GM23338 (cell line): ENCODE data around the gene ALKBH8. TPM values are rescaled to one million over a fixed set of nuclear protein-coding genes. Genes with fewer than 3 reads are reported as not detected.

Experiments used
- ATAC-seq: fragments of 200-7000 bp; cut with Tn5 transposase; 3 replicates; pipeline ENCODE4 v1.9.1; 2020
- DNase-seq: peaks from one replicate; pipeline ENCODE4 v3.0.0-alpha.2; 2015; ENCODE audit warnings: low spot score
- H2AFZ ChIP-seq: fragments of 200-600 bp; sonication (generic); 2 replicates; pipeline ENCODE4 v1.8.0; 2016; ENCODE audit warnings: antibody characterized with exemption, mild to moderate bottlenecking, moderate library complexity
- H3F3A ChIP-seq: fragments of 200-600 bp; sonication (generic); replicated peaks from 2 replicates; pipeline ENCODE4 v1.8.0; 2017; ENCODE audit warnings: antibody characterized with exemption, mixed run types, low read depth
- H3K27ac ChIP-seq: fragments of 200-600 bp; sonication (generic); 2 replicates; pipeline ENCODE4 v1.6.1; 2016; ENCODE audit warnings: low read depth
- H3K27me3 ChIP-seq: fragments of 200-600 bp; sonication (generic); 2 replicates; pipeline ENCODE4 v1.8.0; 2016; ENCODE audit warnings: mild to moderate bottlenecking, mixed run types, moderate library complexity; ENCODE audit not compliant: insufficient read depth
- H3K36me3 ChIP-seq: fragments of 200-600 bp; sonication (generic); 2 replicates; pipeline ENCODE4 v1.8.0; 2016; ENCODE audit warnings: mild to moderate bottlenecking; ENCODE audit not compliant: insufficient read depth
- H3K4me1 ChIP-seq: fragments of 200-600 bp; sonication (generic); 2 replicates; pipeline ENCODE4 v1.8.0; 2016; ENCODE audit warnings: mild to moderate bottlenecking, moderate library complexity; ENCODE audit not compliant: insufficient read depth
- H3K4me2 ChIP-seq: fragments of 200-600 bp; sonication (generic); 2 replicates; pipeline ENCODE4 v1.7.1; 2017; ENCODE audit warnings: mixed run types
- H3K4me3 ChIP-seq: fragments of 200-600 bp; sonication (generic); 2 replicates; pipeline ENCODE4 v1.6.1; 2016; ENCODE audit warnings: mixed run types
- H3K79me2 ChIP-seq: fragments of 200-600 bp; sonication (generic); replicated peaks from 2 replicates; pipeline ENCODE4 v1.8.0; 2017; ENCODE audit warnings: mild to moderate bottlenecking; ENCODE audit not compliant: insufficient read depth
- H3K9me2 ChIP-seq: fragments of 200-600 bp; sonication (generic); 2 replicates; pipeline ENCODE4 v1.8.0; 2017; ENCODE audit not compliant: insufficient read depth
- H4K20me1 ChIP-seq: fragments of 200-600 bp; sonication (generic); replicated peaks from 2 replicates; pipeline ENCODE4 v1.8.0; 2017; ENCODE audit warnings: mild to moderate bottlenecking; ENCODE audit not compliant: insufficient read depth
- H3K27ac Mint-ChIP-seq: 2 replicates; pipeline ENCODE4 v1.8.0; 2020; ENCODE audit warnings: inconsistent platforms, mild to moderate bottlenecking, moderate library complexity, mixed read lengths
- H3K27me3 Mint-ChIP-seq: 3 replicates; pipeline ENCODE4 v1.8.0; 2022; ENCODE audit warnings: low read depth, mild to moderate bottlenecking, moderate library complexity, mixed read lengths, inconsistent platforms; ENCODE audit not compliant: insufficient read depth, poor library complexity
- H3K36me3 Mint-ChIP-seq: 3 replicates; pipeline ENCODE4 v1.8.0; 2021; ENCODE audit warnings: low read depth, mild to moderate bottlenecking, inconsistent platforms, moderate library complexity, mixed read lengths
- H3K4me1 Mint-ChIP-seq: 3 replicates; pipeline ENCODE4 v1.8.0; 2020; ENCODE audit warnings: mild to moderate bottlenecking, inconsistent platforms, mixed read lengths
- H3K4me3 Mint-ChIP-seq: 3 replicates; pipeline ENCODE4 v1.8.0; 2021; ENCODE audit warnings: moderate library complexity, mild to moderate bottlenecking, inconsistent platforms, mixed read lengths
- H3K9me3 Mint-ChIP-seq: 3 replicates; pipeline ENCODE4 v1.8.0; 2020; ENCODE audit warnings: moderate library complexity, mild to moderate bottlenecking, inconsistent platforms, mixed read lengths
- CREB1 ChIP-seq: fragments of 250-450 bp; sonication (Bioruptor Pico); IDR thresholded peaks from 2 replicates; pipeline ENCODE4 v1.5.0; 2020; ENCODE audit warnings: low read depth, mild to moderate bottlenecking, moderate library complexity
- CTCF ChIP-seq, 2 experiments: fragments of 200-600 bp in 1 of 2; sonication (generic) in 1 of 2; conservative IDR thresholded peaks; 2 replicates each; pipeline versions ENCODE4 v1.5.1 to v1.6.1; 2016 to 2017; ENCODE audit warnings: antibody characterized with exemption in 2 of 2, low read depth in 2 of 2, mild to moderate bottlenecking in 2 of 2, moderate library complexity in 1 of 2
- EZH2phosphoT487 ChIP-seq: fragments of 200-600 bp; sonication (generic); IDR thresholded peaks from one replicate; pipeline ENCODE4 v1.8.1; 2018; ENCODE audit warnings: antibody characterized with exemption; ENCODE audit not compliant: unreplicated experiment
- NANOG ChIP-seq: IDR thresholded peaks from 2 replicates; pipeline ENCODE4 v1.6.1; 2016; ENCODE audit warnings: antibody characterized with exemption, borderline replicate concordance
- ZNF114 ChIP-seq: fragments of 250-450 bp; sonication (Bioruptor Pico); IDR thresholded peaks from 2 replicates; pipeline ENCODE4 v1.5.0; 2020; ENCODE audit warnings: mild to moderate bottlenecking, moderate library complexity
- ZNF462 ChIP-seq: fragments of 250-450 bp; sonication (Bioruptor Pico); IDR thresholded peaks from 2 replicates; pipeline ENCODE4 v1.5.0; 2020; ENCODE audit warnings: mild to moderate bottlenecking, moderate library complexity
- polyA plus RNA-seq: library from polyadenylated mRNA; unstranded; fragments of >200 nt; fragmentation: Nextera tagmentation; extraction: Ambion mirVana; gene quantifications from 2 replicates; pipeline ENCODE4 v1.2.1, GENCODE V29; 2016
- total RNA-seq: library from RNA; depleted of rRNA; stranded (reverse); fragments of >200 nt; shearing (Covaris generic); gene quantifications from 2 replicates; pipeline ENCODE4 v1.2.3, GENCODE V29; 2014

The ALKBH8 gene
- total and polyA plus RNA-seq, 2 experiments from 2014 or later: 8.9 to 14.2 TPM

- Mint-ChIP-seq H3K4me1 (no peaks in the 10 kb centered on the region), H3K27ac (no peak overlapping the region), H3K27me3 (no peaks in the 10 kb centered on the region), H3K36me3 (peaks cover 19% of the 10 kb centered on the region; the same call in 2 of the 3 replicates), H3K9me3 (no peaks in the 10 kb centered on the region), H3K4me3 (no peak overlapping the region)
- no peak overlapping the region for H2AFZ ChIP-seq
- ATAC-seq: no peak
- H3K79me2 ChIP-seq: no peaks in the 10 kb centered on the region
- H3K36me3 ChIP-seq: peaks cover 19% of the 10 kb centered on the region; the same call in 1 of the 2 replicates
- H3F3A ChIP-seq: no peaks in the 10 kb centered on the region
- DNase-seq: no peak
- TF ChIP-seq ZNF114 (CRISPR knock-in tag) (no peak), EZH2phosphoT487 (no peak), ZNF462 (CRISPR knock-in tag) (no peak), NANOG (no peak)
- H4K20me1 ChIP-seq: no peaks in the 10 kb centered on the region
- H3K4me1 ChIP-seq: no peaks in the 10 kb centered on the region
- no peaks in the 10 kb centered on the region for H3K27me3 ChIP-seq
- no peaks in the 10 kb centered on the region for H3K9me2 ChIP-seq
- no peak overlapping the region for H3K27ac ChIP-seq
- no peak overlapping the region for H3K4me2 ChIP-seq
- no peak overlapping the region for H3K4me3 ChIP-seq
Measured at GRCh38 chr11:107549954-107550285, 15.6 kb downstream of the ALKBH8 start.

GRCh38 chr11:107549253-107549953 lies 16.1 kb downstream of the ALKBH8 start:
- DNase-seq (peak; percentile 64), ATAC-seq (no peak)
- Histone ChIP-seq H3K79me2 (no peaks in the 10 kb centered on the region), H3K9me2 (no peaks in the 10 kb centered on the region), H3K27me3 (no peaks in the 10 kb centered on the region), H4K20me1 (no peaks in the 10 kb centered on the region), H3K27ac (no peak overlapping the region), H3K4me1 (no peaks in the 10 kb centered on the region), H3F3A (no peaks in the 10 kb centered on the region), H3K36me3 (peaks cover 16% of the 10 kb centered on the region; the same call in 1 of the 2 replicates), H3K4me2 (no peak overlapping the region), H2AFZ (no peak overlapping the region), H3K4me3 (no peak overlapping the region)
- peak; percentile 79 to 96 for TF ChIP-seq CTCF (conservative IDR thresholded peaks at IDR 0.05; ENCODE audit: low read depth in 2 of 2)
- TF ChIP-seq CREB1: no peak
- TF ChIP-seq NANOG: no peak
- no peaks in the 10 kb centered on the region for H3K9me3 Mint-ChIP-seq
- no peak overlapping the region for H3K4me3 Mint-ChIP-seq
- no peak overlapping the region for H3K27ac Mint-ChIP-seq
- H3K27me3 Mint-ChIP-seq: no peaks in the 10 kb centered on the region
- no peaks in the 10 kb centered on the region for H3K4me1 Mint-ChIP-seq
- peaks cover 19% of the 10 kb centered on the region; the same call in 2 of the 3 replicates for H3K36me3 Mint-ChIP-seq
